HEK293T (cell line): ENCODE results near the gene TRAPPC2B.

Source experiments
- CTCF ChIA-PET: fragments of 350-600 bp; formaldehyde crosslinking; extraction: SDS; loops from one replicate; lab custom pipeline; 2021; ENCODE audit warnings: antibody characterized with exemption, inconsistent platforms; lab: Yijun Ruan, JAX
- POLR2A ChIA-PET: fragments of 350-600 bp; formaldehyde crosslinking; extraction: SDS; loops from one replicate; lab custom pipeline; 2020; ENCODE audit warnings: antibody characterized with exemption, inconsistent platforms; lab: Yijun Ruan, JAX
- DNase-seq: peaks from one replicate; pipeline ENCODE4 v3.0.0; 2012; ENCODE audit warnings: mixed read lengths; ENCODE audit errors: extremely low spot score
- ARNT ChIP-seq: fragments of 450-650 bp; IDR thresholded peaks from 2 replicates; pipeline ENCODE4 v1.6.1; 2017; ENCODE audit warnings: mild to moderate bottlenecking
- BHLHE40 ChIP-seq: fragments of 450-650 bp; IDR thresholded peaks from 2 replicates; pipeline ENCODE4 v1.6.1; 2016; ENCODE audit warnings: mild to moderate bottlenecking, moderate library complexity, borderline replicate concordance
- CTBP1 ChIP-seq: fragments of 450-650 bp; IDR thresholded peaks from 2 replicates; pipeline ENCODE4 v1.6.1; 2016; ENCODE audit warnings: borderline replicate concordance
- ELF4 ChIP-seq: fragments of 450-650 bp; IDR thresholded peaks from 2 replicates; pipeline ENCODE4 v1.6.1; 2017; ENCODE audit warnings: antibody characterized with exemption
- FOXA1 ChIP-seq: fragments of 450-650 bp; IDR thresholded peaks from 2 replicates; pipeline ENCODE4 v1.6.1; 2016; ENCODE audit warnings: mild to moderate bottlenecking
- FOXK2 ChIP-seq: fragments of 450-650 bp; IDR thresholded peaks from 2 replicates; pipeline ENCODE4 v1.6.1; 2016; ENCODE audit warnings: mild to moderate bottlenecking
- FOXM1 ChIP-seq: fragments of 450-650 bp; IDR thresholded peaks from 2 replicates; pipeline ENCODE4 v1.6.1; 2017; ENCODE audit warnings: mild to moderate bottlenecking, borderline replicate concordance
- HDGF ChIP-seq: fragments of 450-650 bp; IDR thresholded peaks from 2 replicates; pipeline ENCODE4 v1.6.1; 2017; ENCODE audit warnings: antibody characterized with exemption, borderline replicate concordance
- L3MBTL2 ChIP-seq: fragments of 450-650 bp; conservative IDR thresholded peaks from 2 replicates; pipeline ENCODE4 v1.6.1; 2016; ENCODE audit warnings: mild to moderate bottlenecking
- LEF1 ChIP-seq: fragments of 450-650 bp; IDR thresholded peaks from 2 replicates; pipeline ENCODE4 v1.6.1; 2017; ENCODE audit warnings: mild to moderate bottlenecking, borderline replicate concordance
- NFRKB ChIP-seq: fragments of 450-650 bp; IDR thresholded peaks from 2 replicates; pipeline ENCODE4 v1.6.1; 2016; ENCODE audit warnings: mild to moderate bottlenecking, moderate library complexity
- PKNOX1 ChIP-seq: fragments of 450-650 bp; IDR thresholded peaks from 2 replicates; pipeline ENCODE4 v1.6.1; 2016
- SP1 ChIP-seq: fragments of 450-650 bp; IDR thresholded peaks from 2 replicates; pipeline ENCODE4 v1.6.1; 2017
- SUZ12 ChIP-seq: fragments of 450-650 bp; IDR thresholded peaks from 2 replicates; pipeline ENCODE4 v1.6.1; 2016; ENCODE audit warnings: mild to moderate bottlenecking
- TARDBP ChIP-seq: fragments of 450-650 bp; IDR thresholded peaks from 2 replicates; pipeline ENCODE4 v1.6.1; 2016
- ZNF384 ChIP-seq: fragments of 450-650 bp; IDR thresholded peaks from 2 replicates; pipeline ENCODE4 v1.6.1; 2016

TRAPPC2B gene

GRCh38 chr19:57321751-57322150 lies 41.6 kb upstream of the TRAPPC2B start:
- POLR2A ChIA-PET, result interaction anchor here (1.2 kb wide), 1 partner anchor 13 kb away, joined by 4 read pairs; no protein-coding TSS in a partner anchor
- CTCF ChIA-PET, result no interaction called here
- no peak for TF ChIP-seq SUZ12
- no peak for TF ChIP-seq ELF4
- TF ChIP-seq SP1, result no peak
- TF ChIP-seq PKNOX1, result no peak
- TF ChIP-seq ARNT, result no peak
- TF ChIP-seq ZNF384, result no peak
- TF ChIP-seq NFRKB, result no peak
- no peak for TF ChIP-seq HDGF
- no peak for DNase-seq

GRCh38 chr19:57324992-57325391 lies 38.4 kb upstream of the TRAPPC2B start:
- DNase-seq, result no peak
- POLR2A ChIA-PET, result no interaction called here
- CTCF ChIA-PET, result no interaction called here
- no peak for TF ChIP-seq L3MBTL2
- no peak for TF ChIP-seq FOXK2
- TF ChIP-seq NFRKB, result no peak
- TF ChIP-seq FOXA1, result no peak
- TF ChIP-seq TARDBP, result no peak
- no peak for TF ChIP-seq PKNOX1
- TF ChIP-seq ZNF384, result no peak
- TF ChIP-seq HDGF, result no peak
- TF ChIP-seq ARNT, result no peak
- no peak for TF ChIP-seq ELF4
- no peak for TF ChIP-seq SUZ12
- TF ChIP-seq FOXM1, result no peak
- no peak for TF ChIP-seq SP1
- TF ChIP-seq LEF1, result no peak
- no peak for TF ChIP-seq BHLHE40

- no peak for TF ChIP-seq ELF4
- no peak for TF ChIP-seq ZNF384
- no peak for TF ChIP-seq FOXA1
- no peak for TF ChIP-seq NFRKB
- TF ChIP-seq ARNT, result no peak
- TF ChIP-seq CTBP1, result no peak
- no peak for TF ChIP-seq BHLHE40
- no peak for TF ChIP-seq SUZ12
- no peak for TF ChIP-seq FOXK2
- no peak for TF ChIP-seq TARDBP
- no peak for TF ChIP-seq HDGF
- TF ChIP-seq PKNOX1, result no peak
- POLR2A ChIA-PET, result no interaction called here
- CTCF ChIA-PET, result no interaction called here
- DNase-seq, result no peak
These were observed 35.4 kb upstream of the TRAPPC2B start for GRCh38 chr19:57327993-57328392.

- TF ChIP-seq ELF4 (no peak), NFRKB (no peak), LEF1 (no peak), ARNT (no peak), CTBP1 (no peak), ZNF384 (no peak), PKNOX1 (no peak), FOXK2 (no peak), SP1 (no peak), TARDBP (no peak), FOXA1 (no peak), BHLHE40 (no peak), HDGF (no peak), SUZ12 (no peak), L3MBTL2 (no peak), FOXM1 (no peak)
- POLR2A ChIA-PET, result no interaction called here
- CTCF ChIA-PET, result no interaction called here
- no peak for DNase-seq
These were observed 29.2 kb upstream of the TRAPPC2B start for GRCh38 chr19:57334191-57334590.

- TF ChIP-seq FOXM1 (no peak), TARDBP (no peak), L3MBTL2 (no peak), HDGF (no peak), PKNOX1 (no peak), CTBP1 (no peak), FOXA1 (no peak), ARNT (no peak), NFRKB (no peak), BHLHE40 (no peak)
- DNase-seq, result no peak
- POLR2A ChIA-PET, result interaction anchor here (1.1 kb wide), 1 partner anchor 12 kb away, joined by 4 read pairs; the partner anchor contains the start of gene ZNF304
- CTCF ChIA-PET, result no interaction called here
These were observed 24.5 kb upstream of the TRAPPC2B start for GRCh38 chr19:57338877-57339276.

- TF ChIP-seq SP1, result no peak
- no peak for TF ChIP-seq FOXM1
- TF ChIP-seq NFRKB, result no peak
- no peak for TF ChIP-seq FOXA1
- TF ChIP-seq ZNF384, result no peak
- TF ChIP-seq PKNOX1, result no peak
- no peak for TF ChIP-seq FOXK2
- no peak for TF ChIP-seq HDGF
- no peak for TF ChIP-seq BHLHE40
- no peak for TF ChIP-seq SUZ12
- TF ChIP-seq L3MBTL2, result no peak
- no peak for TF ChIP-seq LEF1
- DNase-seq, result no peak
- CTCF ChIA-PET, result no interaction called here
- POLR2A ChIA-PET, result no interaction called here
These were observed 20.8 kb upstream of the TRAPPC2B start for GRCh38 chr19:57342582-57342981.
